ENCODE data around the gene TMED9. TPM values are rescaled to one million over a fixed set of nuclear protein-coding genes. Genes with fewer than 3 reads are reported as not detected.

TMED9 gene
- total and polyA plus RNA-seq, 9 of the 15 experiments (the other 6 are each of a cell fraction or from before 2014, with no cell fraction given): 43.7 to 301 (median 90.0) TPM

DNA sequence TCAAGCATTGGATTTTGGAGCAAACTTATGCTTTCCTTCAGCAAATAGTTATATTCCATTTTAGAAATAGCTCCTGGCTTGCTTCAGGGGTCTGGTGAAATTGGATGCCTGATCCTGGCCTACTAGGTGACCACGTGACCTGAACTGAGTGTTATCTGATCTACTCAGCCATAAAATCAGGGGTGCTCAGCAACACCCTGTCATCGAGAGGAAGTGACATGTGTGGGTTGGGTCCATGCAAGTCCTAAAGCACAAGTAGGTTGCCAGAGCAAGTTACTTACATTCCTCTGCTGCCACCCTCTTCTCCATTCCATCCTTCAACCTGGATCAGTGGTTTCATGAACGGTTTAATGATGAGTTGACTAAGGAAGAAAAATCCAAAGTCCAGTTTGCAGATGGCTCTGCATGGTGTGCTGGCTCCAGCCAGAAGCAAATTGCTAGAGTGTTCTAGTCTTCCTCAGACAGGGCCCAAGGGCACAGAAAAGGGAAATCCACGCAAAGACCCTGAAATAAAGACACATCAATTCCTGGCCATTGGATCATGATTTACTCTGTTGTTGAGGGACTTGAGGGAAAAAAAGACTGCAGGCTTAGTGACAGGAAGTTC is 34.9 kb upstream of the TMED9 start (continued):
- TF ChIP-seq, protein P1, sequence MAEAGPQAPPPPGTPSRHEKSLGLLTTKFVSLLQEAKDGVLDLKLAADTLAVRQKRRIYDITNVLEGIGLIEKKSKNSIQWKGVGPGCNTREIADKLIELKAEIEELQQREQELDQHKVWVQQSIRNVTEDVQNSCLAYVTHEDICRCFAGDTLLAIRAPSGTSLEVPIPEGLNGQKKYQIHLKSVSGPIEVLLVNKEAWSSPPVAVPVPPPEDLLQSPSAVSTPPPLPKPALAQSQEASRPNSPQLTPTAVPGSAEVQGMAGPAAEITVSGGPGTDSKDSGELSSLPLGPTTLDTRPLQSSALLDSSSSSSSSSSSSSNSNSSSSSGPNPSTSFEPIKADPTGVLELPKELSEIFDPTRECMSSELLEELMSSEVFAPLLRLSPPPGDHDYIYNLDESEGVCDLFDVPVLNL (CRISPR knock-in tag; IDR thresholded peaks at IDR 0.05; ENCODE audit: low read depth): no peak
- TF ChIP-seq NCOA2 (IDR thresholded peaks at IDR 0.05; ENCODE audit: partially characterized antibody in 2 of 2): no peak
- TF ChIP-seq FOXM1 (IDR thresholded peaks at IDR 0.05; ENCODE audit: low read depth): no peak
- no peak for TF ChIP-seq FOXM1 (CRISPR knock-in tag; IDR thresholded peaks at IDR 0.05; ENCODE audit: low read depth)
- no peak for TF ChIP-seq HOXB6 (CRISPR knock-in tag; IDR thresholded peaks at IDR 0.05; ENCODE audit: borderline replicate concordance)
- TF ChIP-seq ZKSCAN8 (CRISPR knock-in tag; IDR thresholded peaks at IDR 0.05): no peak
- TF ChIP-seq RBM17 (IDR thresholded peaks at IDR 0.05; ENCODE audit: borderline replicate concordance, low read depth, low read length): no peak
- no peak for TF ChIP-seq ILK (tag; IDR thresholded peaks at IDR 0.05; ENCODE audit: borderline replicate concordance, low read depth)
- no peak for TF ChIP-seq TFAM (CRISPR knock-in tag; conservative IDR thresholded peaks at IDR 0.05)
- TF ChIP-seq ZNF707 (CRISPR knock-in tag; conservative IDR thresholded peaks at IDR 0.05): no peak
- no peak for TF ChIP-seq SMARCB1 (IDR thresholded peaks at IDR 0.05; ENCODE audit: insufficient read length, low read depth)
- no peak for TF ChIP-seq MIER1 (IDR thresholded peaks at IDR 0.05; ENCODE audit: low read depth)
- no peak for TF ChIP-seq KLF10 (CRISPR knock-in tag; IDR thresholded peaks at IDR 0.05)
- TF ChIP-seq MTF1 (CRISPR knock-in tag; IDR thresholded peaks at IDR 0.05; ENCODE audit: borderline replicate concordance): no peak
- TF ChIP-seq U2AF2 (optimal IDR thresholded peaks at IDR 0.05; ENCODE audit: low read depth, low read length): no peak
- TF ChIP-seq LEF1 (IDR thresholded peaks at IDR 0.05): peak; percentile 71; the same call in 1 of the 2 replicates
- TF ChIP-seq TEAD2 (tag; IDR thresholded peaks at IDR 0.05): no peak
- no peak for TF ChIP-seq PML (IDR thresholded peaks at IDR 0.05; ENCODE audit: low read length)
- TF ChIP-seq NFRKB (IDR thresholded peaks at IDR 0.05; ENCODE audit: low read depth): no peak
- TF ChIP-seq, protein P2, sequence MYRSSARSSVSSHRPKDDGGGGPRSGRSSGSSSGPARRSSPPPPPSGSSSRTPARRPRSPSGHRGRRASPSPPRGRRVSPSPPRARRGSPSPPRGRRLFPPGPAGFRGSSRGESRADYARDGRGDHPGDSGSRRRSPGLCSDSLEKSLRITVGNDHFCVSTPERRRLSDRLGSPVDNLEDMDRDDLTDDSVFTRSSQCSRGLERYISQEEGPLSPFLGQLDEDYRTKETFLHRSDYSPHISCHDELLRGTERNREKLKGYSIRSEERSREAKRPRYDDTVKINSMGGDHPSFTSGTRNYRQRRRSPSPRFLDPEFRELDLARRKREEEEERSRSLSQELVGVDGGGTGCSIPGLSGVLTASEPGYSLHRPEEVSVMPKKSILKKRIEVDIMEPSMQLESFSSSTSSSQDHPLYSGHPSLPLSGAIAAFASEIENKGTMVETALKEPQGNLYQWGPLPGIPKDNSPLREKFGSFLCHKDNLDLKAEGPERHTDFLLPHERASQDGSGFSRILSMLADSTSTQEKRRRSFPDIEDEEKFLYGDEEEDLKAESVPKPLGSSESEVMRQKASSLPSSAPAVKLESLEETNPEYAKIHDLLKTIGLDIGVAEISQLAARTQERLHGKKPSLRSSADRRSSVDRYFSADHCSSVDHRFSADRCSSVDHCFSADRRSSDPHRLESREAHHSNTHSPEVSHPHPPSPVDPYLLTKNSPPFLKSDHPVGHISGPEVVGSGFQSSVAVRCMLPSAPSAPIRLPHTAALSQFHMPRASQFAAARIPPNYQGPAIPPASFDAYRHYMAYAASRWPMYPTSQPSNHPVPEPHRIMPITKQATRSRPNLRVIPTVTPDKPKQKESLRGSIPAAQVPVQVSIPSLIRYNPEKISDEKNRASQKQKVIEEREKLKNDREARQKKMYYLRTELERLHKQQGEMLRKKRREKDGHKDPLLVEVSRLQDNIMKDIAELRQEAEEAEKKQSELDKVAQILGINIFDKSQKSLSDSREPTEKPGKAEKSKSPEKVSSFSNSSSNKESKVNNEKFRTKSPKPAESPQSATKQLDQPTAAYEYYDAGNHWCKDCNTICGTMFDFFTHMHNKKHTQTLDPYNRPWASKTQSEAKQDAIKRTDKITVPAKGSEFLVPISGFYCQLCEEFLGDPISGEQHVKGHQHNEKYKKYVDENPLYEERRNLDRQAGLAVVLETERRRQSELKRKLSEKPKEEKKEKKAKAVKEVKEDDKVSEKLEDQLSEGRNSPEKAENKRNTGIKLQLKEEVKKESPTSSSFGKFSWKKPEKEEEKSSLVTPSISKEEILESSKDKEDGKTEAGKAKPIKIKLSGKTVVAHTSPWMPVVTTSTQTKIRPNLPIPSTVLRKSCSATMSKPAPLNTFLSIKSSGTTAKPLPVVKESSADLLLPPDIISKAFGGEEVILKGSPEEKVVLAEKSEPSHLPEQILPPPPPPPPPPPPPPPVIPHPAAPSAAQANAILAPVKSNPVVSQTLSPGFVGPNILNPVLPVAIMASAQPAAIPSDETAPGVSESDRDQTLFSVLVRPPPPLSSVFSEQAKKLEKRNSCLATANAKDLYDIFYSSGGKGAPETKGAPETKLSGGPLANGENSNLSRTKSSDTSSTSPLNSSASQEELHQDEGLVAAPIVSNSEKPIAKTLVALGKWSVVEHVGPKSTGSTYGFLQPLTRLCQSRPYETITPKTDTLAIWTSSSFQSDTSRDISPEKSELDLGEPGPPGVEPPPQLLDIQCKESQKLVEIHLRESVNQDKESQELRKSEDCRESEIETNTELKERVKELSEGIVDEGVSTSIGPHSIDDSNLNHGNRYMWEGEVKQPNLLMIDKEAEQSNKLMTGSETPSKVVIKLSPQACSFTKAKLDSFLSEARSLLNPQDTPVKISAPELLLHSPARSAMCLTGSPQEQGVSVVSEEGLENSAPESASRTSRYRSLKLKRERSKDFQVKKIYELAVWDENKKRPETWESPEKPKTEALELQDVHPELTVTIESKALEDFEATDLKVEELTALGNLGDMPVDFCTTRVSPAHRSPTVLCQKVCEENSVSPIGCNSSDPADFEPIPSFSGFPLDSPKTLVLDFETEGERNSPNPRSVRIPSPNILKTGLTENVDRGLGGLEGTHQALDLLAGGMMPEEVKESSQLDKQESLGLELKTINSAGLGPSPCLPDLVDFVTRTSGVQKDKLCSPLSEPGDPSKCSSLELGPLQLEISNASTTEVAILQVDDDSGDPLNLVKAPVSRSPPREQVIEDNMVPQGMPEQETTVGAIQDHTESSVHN (IDR thresholded peaks at IDR 0.05; ENCODE audit: borderline replicate concordance in 1 of 2, low read depth in 1 of 2): no peak
- TF ChIP-seq HEY1 (CRISPR knock-in tag; IDR thresholded peaks at IDR 0.05; ENCODE audit: borderline replicate concordance): no peak

All from K562 (cell line).